HG02973 (cell line): ENCODE data around the gene MAGED4.
"Not testable (repeated sequence)": the region's sequence is repeated elsewhere in the genome, so short reads cannot be mapped to it uniquely, and the experiment has no call there.

Experiments used
- ATAC-seq: cut with Tn5 transposase; IDR thresholded peaks from one replicate; pipeline ENCODE4 v1.9.1; 2021; ENCODE audit warnings: moderate library complexity; ENCODE audit not compliant: unreplicated experiment

The MAGED4 gene

DNA sequence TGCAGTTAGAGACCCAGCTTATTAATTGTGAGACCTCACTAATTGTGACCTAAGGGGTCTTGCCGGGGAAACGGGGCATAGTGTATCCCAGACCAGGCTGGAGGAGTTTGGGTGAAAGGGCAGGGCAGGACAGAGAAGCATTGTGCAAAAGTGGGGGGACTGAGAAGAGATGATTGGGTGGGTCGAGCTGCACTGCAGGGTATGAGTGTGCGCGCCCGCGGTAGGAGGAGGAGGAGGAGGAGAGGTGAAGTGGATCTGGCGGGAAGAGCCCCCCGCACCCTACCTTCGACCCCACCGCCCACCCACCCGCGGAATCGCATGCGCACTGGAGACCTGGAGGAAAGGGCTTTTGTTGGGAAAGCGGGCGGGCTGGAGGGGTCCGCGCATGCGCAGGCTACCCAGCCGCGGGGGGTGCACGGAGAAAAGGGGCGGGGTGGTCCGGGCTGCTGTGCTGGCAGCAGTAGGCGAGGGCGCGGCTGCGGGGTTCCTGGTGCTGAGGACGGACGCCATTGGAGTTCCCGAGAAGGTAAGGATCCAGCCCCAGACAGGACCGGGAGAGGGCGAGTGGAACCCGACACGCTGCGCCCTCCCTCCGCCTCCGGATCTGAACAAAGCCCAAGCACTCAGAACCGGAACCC is at the start of gene MAGED4:
TSS of gene MAGED4 (plus strand) at position 449 of the 638 bp plus-strand sequence. CDS start 1,035 bp downstream, outside the sequence.
- ATAC-seq: not testable (repeated sequence)

GRCh38 chrX:52138830-52139544 is 45.7 kb upstream of the MAGED4 start:
- ATAC-seq: no peak

GRCh38 chrX:52139545-52139895 is 45.2 kb upstream of the MAGED4 start:
- ATAC-seq: no peak

DNA sequence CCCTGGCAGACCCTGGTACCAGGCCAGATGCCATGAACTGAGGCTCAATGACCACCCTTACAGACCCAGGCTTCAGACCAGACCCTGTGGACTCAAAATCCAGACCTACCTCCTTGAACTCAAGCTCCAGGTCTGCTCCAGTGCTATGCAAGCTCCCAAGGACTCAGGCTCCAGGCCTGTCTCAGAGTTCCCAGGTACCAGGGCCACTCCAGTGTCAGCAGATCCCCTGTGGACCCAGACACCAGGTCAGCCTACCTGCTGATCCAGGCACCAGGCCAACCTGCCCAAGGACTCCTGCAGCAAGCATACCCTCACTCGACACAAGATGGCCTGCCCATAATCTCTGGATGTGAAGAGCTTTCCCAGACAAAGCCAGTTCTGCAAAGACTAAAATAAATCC is 44.7 kb upstream of the MAGED4 start:
- ATAC-seq: no peak

DNA sequence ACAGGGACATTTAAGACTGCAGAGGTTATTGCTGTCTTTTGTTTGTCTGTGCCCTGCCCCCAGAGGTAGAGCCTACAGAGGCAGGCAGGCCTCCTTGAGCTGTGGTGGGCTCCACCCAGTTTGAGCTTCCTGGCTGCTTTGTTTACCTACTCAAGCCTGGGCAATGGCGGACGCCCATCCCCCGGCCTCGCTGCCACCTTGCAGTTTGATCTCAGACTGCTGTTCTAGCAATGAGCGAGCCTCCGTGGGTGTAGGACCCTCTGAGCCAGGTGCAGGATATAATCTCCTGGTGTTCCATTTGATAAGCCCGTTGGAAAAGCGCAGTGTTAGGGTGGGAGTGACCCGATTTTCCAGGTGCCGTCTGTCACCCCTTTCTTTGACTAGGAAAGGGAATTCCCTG is 34.0 kb upstream of the MAGED4 start:
- not testable (repeated sequence) for ATAC-seq

GRCh38 chrX:52160140-52160539 is 24.5 kb upstream of the MAGED4 start:
- not testable (repeated sequence) for ATAC-seq

DNA sequence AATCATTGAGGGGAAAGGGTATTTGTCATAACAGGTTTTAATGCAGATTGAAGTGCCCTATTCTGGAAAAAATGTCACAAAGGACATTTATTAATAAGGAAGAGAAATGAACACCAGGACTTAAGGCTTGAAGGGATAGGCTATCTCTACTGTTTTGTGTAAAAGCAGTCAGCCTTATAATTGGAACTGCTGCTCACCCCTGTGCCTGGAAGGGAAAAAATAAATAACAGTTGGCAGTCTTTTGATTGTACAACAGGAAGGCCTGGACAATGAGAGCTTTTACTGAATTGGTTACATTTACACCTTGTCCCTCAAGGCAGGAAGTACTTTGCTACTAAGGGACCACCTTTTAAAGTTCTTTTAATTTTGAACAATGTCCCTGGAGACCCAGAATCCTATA is 17.8 kb upstream of the MAGED4 start:
- no peak for ATAC-seq

- not testable (repeated sequence) for ATAC-seq
These were observed 13.6 kb upstream of the MAGED4 start for GRCh38 chrX:52171055-52171454.

GRCh38 chrX:52185078-52185453 is 378 bp downstream of the MAGED4 start:
- not testable (repeated sequence) for ATAC-seq

DNA sequence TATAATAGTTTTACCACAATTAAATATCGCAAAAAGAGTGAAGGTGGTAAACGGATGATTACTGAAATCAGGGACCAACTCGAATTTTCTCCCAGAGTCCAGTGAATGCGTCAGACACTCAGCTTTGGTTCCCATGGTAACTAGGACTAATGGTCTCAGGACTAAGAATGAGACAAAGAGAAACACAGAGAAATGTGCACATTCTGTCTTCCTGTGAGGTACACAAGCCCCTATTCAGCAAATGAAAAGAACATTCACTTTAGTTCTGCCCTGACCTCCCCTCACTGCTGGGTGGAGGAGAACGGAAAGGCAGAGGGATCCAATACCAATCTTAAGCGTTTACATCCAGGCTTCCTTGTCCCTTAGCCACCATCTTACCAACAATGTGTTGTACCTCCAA is 26.7 kb downstream of the MAGED4 start:
- ATAC-seq: not testable (repeated sequence)

DNA sequence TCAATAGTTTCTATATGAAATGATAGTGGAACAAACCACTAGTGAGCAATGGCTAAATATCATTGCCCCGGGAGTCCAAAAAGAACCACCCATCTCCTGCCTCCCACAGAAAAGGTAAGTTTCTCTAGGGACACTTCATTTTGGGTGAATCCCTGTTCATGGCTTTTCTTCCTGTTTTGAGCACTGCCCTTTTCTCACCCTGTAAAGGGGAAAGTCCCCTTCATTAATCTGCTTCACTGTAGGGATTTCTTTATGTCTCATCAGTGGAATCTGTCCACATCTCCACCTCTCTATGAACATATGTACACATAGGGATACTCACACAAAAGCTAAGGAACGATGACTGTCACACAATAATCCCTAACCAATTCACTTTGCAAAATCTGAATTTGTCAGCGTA is 28.6 kb downstream of the MAGED4 start:
- ATAC-seq: no peak

GRCh38 chrX:52216541-52216940 is 31.9 kb downstream of the MAGED4 start:
- ATAC-seq: no peak

GRCh38 chrX:52217494-52218160 is 32.9 kb downstream of the MAGED4 start:
- no peak for ATAC-seq

GRCh38 chrX:52220936-52221335 is 36.2 kb downstream of the MAGED4 start:
- no peak for ATAC-seq
